NB4 (cell line): ENCODE data around the gene EIF4EBP2.
A peak's percentile ranks its signal among the peaks of the same experiment; 100 is the strongest.

Source experiments
- DNase-seq: peaks from one replicate; pipeline ENCODE4 v3.0.0; 2010; ENCODE audit warnings: low read depth
- H3K4me3 ChIP-seq: one replicate; pipeline ENCODE4 v1.5.1; 2011; ENCODE audit warnings: mild to moderate bottlenecking, low read depth, low read length, moderate library complexity
- CTCF ChIP-seq: IDR thresholded peaks from one replicate; pipeline ENCODE4 v1.5.1; 2012; ENCODE audit warnings: low read depth, low read length
- MAX ChIP-seq: IDR thresholded peaks from 2 replicates; pipeline ENCODE4 v1.6.1; 2011; ENCODE audit warnings: low read depth, low read length
- MYC ChIP-seq: IDR thresholded peaks from 2 replicates; pipeline ENCODE4 v1.6.1; 2011; ENCODE audit warnings: low read depth, low read length
- POLR2A ChIP-seq: IDR thresholded peaks from 2 replicates; pipeline ENCODE4 v1.6.1; 2011; ENCODE audit warnings: mild to moderate bottlenecking; ENCODE audit not compliant: insufficient read length; ENCODE audit errors: extremely low read depth

The EIF4EBP2 gene

GRCh38 chr10:70466951-70467350 is 63.0 kb downstream of the EIF4EBP2 start:
- no peak for DNase-seq
- TF ChIP-seq CTCF: no peak
- TF ChIP-seq POLR2A: no peak
- TF ChIP-seq MYC: no peak
- H3K4me3 ChIP-seq: no peak overlapping the region

- TF ChIP-seq CTCF (no peak), MAX (no peak), POLR2A (no peak), MYC (no peak)
- DNase-seq: no peak
- no peak overlapping the region for H3K4me3 ChIP-seq
Measured at GRCh38 chr10:70472799-70473454, 69.0 kb downstream of the EIF4EBP2 start.

GRCh38 chr10:70474780-70475179 is 70.8 kb downstream of the EIF4EBP2 start:
- no peak for DNase-seq
- no peak for TF ChIP-seq MAX
- TF ChIP-seq MYC: no peak
- no peak for TF ChIP-seq CTCF
- H3K4me3 ChIP-seq: no peak overlapping the region

GRCh38 chr10:70475661-70476060 is 71.7 kb downstream of the EIF4EBP2 start:
- no peak overlapping the region for H3K4me3 ChIP-seq
- no peak for TF ChIP-seq CTCF
- TF ChIP-seq MAX: no peak
- TF ChIP-seq POLR2A: no peak
- TF ChIP-seq MYC: no peak
- no peak for DNase-seq

GRCh38 chr10:70476249-70477035 is 72.5 kb downstream of the EIF4EBP2 start:
- DNase-seq: peak; percentile 43
- TF ChIP-seq MYC: no peak
- no peak for TF ChIP-seq CTCF
- no peak for TF ChIP-seq POLR2A
- TF ChIP-seq MAX: no peak
- H3K4me3 ChIP-seq: no peak overlapping the region

- TF ChIP-seq MYC: peak; percentile 100
- TF ChIP-seq MAX: peak; percentile 100
- TF ChIP-seq CTCF: no peak
- peak; percentile 0 for TF ChIP-seq POLR2A
- peak; percentile 77 for DNase-seq
- H3K4me3 ChIP-seq: peak overlapping the region; percentile 57
Measured at GRCh38 chr10:70477661-70478162, 73.8 kb downstream of the EIF4EBP2 start.
